NT2/D1 (cell line): ENCODE measurements around the gene RBM47.

Source experiments
- SUZ12 ChIP-seq: IDR thresholded peaks from 2 replicates; pipeline ENCODE4 v1.6.1; 2011; ENCODE audit not compliant: insufficient read length, insufficient read depth; ENCODE audit errors: extremely low read depth
- YY1 ChIP-seq: IDR thresholded peaks from 2 replicates; pipeline ENCODE4 v1.6.1; 2011; ENCODE audit not compliant: insufficient read length, insufficient read depth

GRCh38 chr4:40481977-40482376 is 147.7 kb downstream of the RBM47 start:
- TF ChIP-seq SUZ12 (no peak), YY1 (no peak)
